Measurements from ENCODE around the gene BYSL. TPM values are rescaled to one million over a fixed set of nuclear protein-coding genes. Genes with fewer than 3 reads are reported as not detected.

BYSL gene
- total RNA-seq, 2 experiments from 2014 or later: 46.6 to 51.0 TPM

- DNase-seq: no peak
- Mint-ChIP-seq H3K27ac (peak overlapping the region; percentile 96), H3K27me3 (no peaks in the 10 kb centered on the region), H3K4me1 (ENCODE audit: low read depth) (peaks cover 49% of the 10 kb centered on the region), H3K4me3 (peak overlapping the region; percentile 93), H3K36me3 (peaks cover 16% of the 10 kb centered on the region), H3K9me3 (no peaks in the 10 kb centered on the region)
- POLR2A ChIA-PET: interaction anchor here (0.7 to 2.9 kb wide), 17 partner anchors 9 to 136 kb away, joined by 3 to 18 read pairs (median 6); partner anchors contain the start of genes CCND3, TAF8, TOMM6 and USP49
- CTCF ChIA-PET: interaction anchor here (0.9 to 7.0 kb wide), 25 partner anchors 9 to 296 kb away, joined by 3 to 156 read pairs (median 4); partner anchors contain the start of genes CCND3, MRPS10, TAF8 and TOMM6
- intact Hi-C loops (cut with micrococcal nuclease): loop anchor here (1.0 to 5.0 kb wide), 9 partner anchors 20 to 642 kb away; partner anchors contain the start of genes CCND3, MRPS10, TFEB and TOMM6
Measured at GRCh38 chr6:41921712-41921998, 356 bp downstream of the BYSL start.

GRCh38 chr6:41922154-41922553 lies 855 bp downstream of the BYSL start:
- CTCF ChIA-PET: interaction anchor here (1.0 to 7.0 kb wide), 9 partner anchors 11 to 135 kb away, joined by 3 to 156 read pairs (median 22); partner anchors contain the start of genes CCND3, TAF8, TOMM6 and USP49
- no peak for DNase-seq
- Mint-ChIP-seq H3K27ac (peak overlapping the region; percentile 96), H3K36me3 (peaks cover 17% of the 10 kb centered on the region), H3K4me1 (ENCODE audit: low read depth) (peaks cover 49% of the 10 kb centered on the region), H3K4me3 (peak overlapping the region; percentile 93), H3K9me3 (no peaks in the 10 kb centered on the region), H3K27me3 (no peaks in the 10 kb centered on the region)
- intact Hi-C loops (cut with micrococcal nuclease): loop anchor here (5.0 kb wide), 1 partner anchor 295 kb away; the partner anchor contains the start of gene MRPS10
- POLR2A ChIA-PET: interaction anchor here (1.3 to 2.9 kb wide), 4 partner anchors 13 to 100 kb away, joined by 3 to 17 read pairs (median 16); partner anchors contain the start of gene CCND3

GRCh38 chr6:41927253-41927652 lies 6.0 kb downstream of the BYSL start:
- intact Hi-C loops (cut with micrococcal nuclease): no loop called here
- Mint-ChIP-seq H3K27ac (peak overlapping the region; percentile 57), H3K4me3 (no peak overlapping the region)

GRCh38 chr6:41929924-41930323 lies 8.6 kb downstream of the BYSL start:
- Mint-ChIP-seq H3K36me3 (peaks cover 50% of the 10 kb centered on the region), H3K9me3 (no peaks in the 10 kb centered on the region), H3K4me1 (ENCODE audit: low read depth) (peaks cover 18% of the 10 kb centered on the region), H3K4me3 (no peak overlapping the region), H3K27me3 (no peaks in the 10 kb centered on the region), H3K27ac (no peak overlapping the region)
- intact Hi-C loops (cut with micrococcal nuclease): no loop called here
- ChIA-PET CTCF (interaction anchor here (1.1 to 18.7 kb wide), 4 partner anchors 6 to 150 kb away, joined by 3 to 470 read pairs (median 42); partner anchors contain the start of genes BYSL, FRS3, MED20 and TAF8), POLR2A (interaction anchor here (1.2 to 1.6 kb wide), 2 partner anchors 9 to 10 kb away, joined by 3 to 6 read pairs; partner anchors contain the start of genes BYSL and MED20)
- no peak for DNase-seq

More at GRCh38 chr6:41927253-41927652, 6.0 kb downstream of the BYSL start:
- H3K27me3 Mint-ChIP-seq: no peaks in the 10 kb centered on the region
- DNase-seq: no peak
- H3K36me3 Mint-ChIP-seq: peaks cover 41% of the 10 kb centered on the region
- ChIA-PET POLR2A (interaction anchor here (1.4 kb wide), 1 partner anchor 9 kb away, joined by 3 read pairs; no protein-coding TSS in a partner anchor), CTCF (interaction anchor here (0.9 to 18.7 kb wide), 3 partner anchors 9 to 118 kb away, joined by 3 to 470 read pairs (median 5); partner anchors contain the start of gene TAF8)
- peaks cover 32% of the 10 kb centered on the region for H3K4me1 Mint-ChIP-seq (ENCODE audit: low read depth)
- no peaks in the 10 kb centered on the region for H3K9me3 Mint-ChIP-seq

- ChIA-PET CTCF (interaction anchor here (8.0 to 18.7 kb wide), 2 partner anchors 8 to 113 kb away, joined by 78 to 470 read pairs; partner anchors contain the start of genes BYSL, MED20 and TAF8), POLR2A (no interaction called here)
- intact Hi-C loops (cut with micrococcal nuclease): no loop called here
- DNase-seq: no peak
- Mint-ChIP-seq H3K4me1 (ENCODE audit: low read depth) (peaks cover 29% of the 10 kb centered on the region), H3K9me3 (no peaks in the 10 kb centered on the region), H3K36me3 (peaks cover 60% of the 10 kb centered on the region), H3K27ac (peak overlapping the region; percentile 4), H3K4me3 (no peak overlapping the region), H3K27me3 (no peaks in the 10 kb centered on the region)
Measured at GRCh38 chr6:41931792-41932191, 10.5 kb downstream of the BYSL start.

- POLR2A ChIA-PET: interaction anchor here (1.4 to 12.8 kb wide), 2 partner anchors 11 to 111 kb away, joined by 8 to 177 read pairs; partner anchors contain the start of genes BYSL and MED20
- no peak for DNase-seq
- peaks cover 60% of the 10 kb centered on the region for H3K36me3 Mint-ChIP-seq
- intact Hi-C loops (cut with micrococcal nuclease): no loop called here
- H3K4me3 Mint-ChIP-seq: no peak overlapping the region
- no peaks in the 10 kb centered on the region for H3K27me3 Mint-ChIP-seq
- H3K9me3 Mint-ChIP-seq: no peaks in the 10 kb centered on the region
- CTCF ChIA-PET: interaction anchor here (0.8 to 18.7 kb wide), 3 partner anchors 9 to 113 kb away, joined by 4 to 470 read pairs (median 78); partner anchors contain the start of genes BYSL, MED20 and TAF8
- peak overlapping the region; percentile 75 for H3K27ac Mint-ChIP-seq
- H3K4me1 Mint-ChIP-seq (ENCODE audit: low read depth): peaks cover 35% of the 10 kb centered on the region
Measured at GRCh38 chr6:41932378-41932777, 11.1 kb downstream of the BYSL start.

- H3K4me3 Mint-ChIP-seq: no peak overlapping the region
- no peaks in the 10 kb centered on the region for H3K27me3 Mint-ChIP-seq
- intact Hi-C loops (cut with micrococcal nuclease): loop anchor here (5.0 kb wide), 1 partner anchor 147 kb away; the partner anchor contains the start of gene TOMM6
- peaks cover 68% of the 10 kb centered on the region for H3K36me3 Mint-ChIP-seq
- ChIA-PET CTCF (interaction anchor here (1.1 to 18.7 kb wide), 4 partner anchors 11 to 147 kb away, joined by 4 to 470 read pairs (median 46); partner anchors contain the start of genes BYSL, MED20, TAF8 and TOMM6), POLR2A (interaction anchor here (2.5 to 12.8 kb wide), 2 partner anchors 13 to 109 kb away, joined by 17 to 177 read pairs; partner anchors contain the start of genes BYSL and MED20)
- H3K9me3 Mint-ChIP-seq: no peaks in the 10 kb centered on the region
- peak overlapping the region; percentile 90 for H3K27ac Mint-ChIP-seq
- no peak for DNase-seq
- H3K4me1 Mint-ChIP-seq (ENCODE audit: low read depth): peaks cover 50% of the 10 kb centered on the region
Measured at GRCh38 chr6:41934278-41935192, 13.2 kb downstream of the BYSL start.

- Mint-ChIP-seq H3K27ac (peak overlapping the region; percentile 90), H3K27me3 (no peaks in the 10 kb centered on the region), H3K4me3 (no peak overlapping the region), H3K36me3 (peaks cover 74% of the 10 kb centered on the region), H3K9me3 (no peaks in the 10 kb centered on the region), H3K4me1 (ENCODE audit: low read depth) (peaks cover 53% of the 10 kb centered on the region)
- ChIA-PET POLR2A (interaction anchor here (0.9 to 12.8 kb wide), 4 partner anchors 10 to 116 kb away, joined by 3 to 177 read pairs (median 10); partner anchors contain the start of genes BYSL and MED20), CTCF (interaction anchor here (0.7 to 18.7 kb wide), 7 partner anchors 12 to 148 kb away, joined by 3 to 470 read pairs (median 7); partner anchors contain the start of genes BYSL, MED20, TAF8 and TOMM6)
- intact Hi-C loops (cut with micrococcal nuclease): loop anchor here (5.0 kb wide), 1 partner anchor 148 kb away; the partner anchor contains the start of gene TOMM6
- no peak for DNase-seq
Measured at GRCh38 chr6:41935193-41935574, 13.9 kb downstream of the BYSL start.

- DNase-seq: no peak
- H3K9me3 Mint-ChIP-seq: no peaks in the 10 kb centered on the region
- H3K27ac Mint-ChIP-seq: peak overlapping the region; percentile 90
- CTCF ChIA-PET: interaction anchor here (0.6 to 18.7 kb wide), 13 partner anchors 8 to 153 kb away, joined by 3 to 470 read pairs (median 4); partner anchors contain the start of genes BYSL, MED20, TAF8 and TOMM6
- peaks cover 53% of the 10 kb centered on the region for H3K4me1 Mint-ChIP-seq (ENCODE audit: low read depth)
- H3K36me3 Mint-ChIP-seq: peaks cover 79% of the 10 kb centered on the region
- POLR2A ChIA-PET: interaction anchor here (0.9 to 12.8 kb wide), 5 partner anchors 8 to 115 kb away, joined by 3 to 177 read pairs (median 4); partner anchors contain the start of genes BYSL and MED20
- H3K4me3 Mint-ChIP-seq: peak overlapping the region; percentile 99
- H3K27me3 Mint-ChIP-seq: no peaks in the 10 kb centered on the region
- intact Hi-C loops (cut with micrococcal nuclease): loop anchor here (1.0 to 5.0 kb wide), 4 partner anchors 41 to 148 kb away; partner anchors contain the start of genes TOMM6 and USP49
Measured at GRCh38 chr6:41935685-41936072, 14.4 kb downstream of the BYSL start.

GRCh38 chr6:41936073-41936837 lies 15.0 kb downstream of the BYSL start:
- Mint-ChIP-seq H3K4me1 (ENCODE audit: low read depth) (peaks cover 53% of the 10 kb centered on the region), H3K9me3 (no peaks in the 10 kb centered on the region), H3K27me3 (no peaks in the 10 kb centered on the region), H3K36me3 (peaks cover 79% of the 10 kb centered on the region), H3K4me3 (peak overlapping the region; percentile 99), H3K27ac (peak overlapping the region; percentile 90)
- CTCF ChIA-PET: interaction anchor here (0.6 to 18.7 kb wide), 17 partner anchors 9 to 153 kb away, joined by 3 to 470 read pairs (median 4); partner anchors contain the start of genes BYSL, MED20, TAF8 and TOMM6
- intact Hi-C loops (cut with micrococcal nuclease): loop anchor here (1.0 to 5.0 kb wide), 4 partner anchors 41 to 149 kb away; partner anchors contain the start of genes TOMM6 and USP49
- POLR2A ChIA-PET: interaction anchor here (0.9 to 12.8 kb wide), 6 partner anchors 8 to 115 kb away, joined by 3 to 177 read pairs (median 5); partner anchors contain the start of genes BYSL and MED20
- DNase-seq: peak; percentile 87
